ENCODE results near the gene SLC19A1. TPM values are rescaled to one million over a fixed set of nuclear protein-coding genes. Genes with fewer than 3 reads are reported as not detected.

SLC19A1 gene
- polyA plus RNA-seq, 3 donors, result 42.2 to 51.1 (median 50.2) TPM

- no peak for DNase-seq
Measured at GRCh38 chr21:45455674-45456583, 86.3 kb downstream of the SLC19A1 start.

- no peak for DNase-seq
Measured at GRCh38 chr21:45454926-45455673, 87.1 kb downstream of the SLC19A1 start.

GRCh38 chr21:45454060-45454925, 87.9 kb downstream of the SLC19A1 start:
- no peak for DNase-seq

GRCh38 chr21:45453308-45453950, 88.8 kb downstream of the SLC19A1 start:
- no peak for DNase-seq

- DNase-seq, result no peak
Measured at GRCh38 chr21:45452696-45453307, 89.4 kb downstream of the SLC19A1 start.

GRCh38 chr21:45451771-45452182, 90.5 kb downstream of the SLC19A1 start:
- DNase-seq, result no peak

GRCh38 chr21:45451091-45451740, 91.0 kb downstream of the SLC19A1 start:
- DNase-seq, result no peak

GRCh38 chr21:45450423-45451090, 91.7 kb downstream of the SLC19A1 start:
- DNase-seq, result no peak

- DNase-seq, result no peak
Measured at GRCh38 chr21:45449658-45450422, 92.4 kb downstream of the SLC19A1 start.

GRCh38 chr21:45448810-45449657, 93.2 kb downstream of the SLC19A1 start:
- no peak for DNase-seq

GRCh38 chr21:45448283-45448809, 93.9 kb downstream of the SLC19A1 start:
- no peak for DNase-seq

Other genes with a start within 250 kb of the SLC19A1 start
- 100 to 1,000 TPM; 174 to 228 (median 196) TPM for gene COL18A1, start 137.3 kb downstream of the SLC19A1 start, polyA plus RNA-seq (ENCODE audit: insufficient read length in 3 of 3)
- 1 to 10 TPM; 1.9 to 2.0 (median 1.9) TPM for gene PCBP3, start 101.3 kb upstream of the SLC19A1 start, polyA plus RNA-seq (ENCODE audit: insufficient read length in 3 of 3)

Data from renal pelvis (tissue), 4 donors.